Nephron (organoid): ENCODE results near the gene FZD8.
A peak's percentile ranks its signal among the peaks of the same experiment; 100 is the strongest.

Experiments used
- H3K27ac Mint-ChIP-seq, 3 experiments: 2 replicates each; pipeline ENCODE4 v1.8.0; 2020; ENCODE audit warnings: mixed read lengths in 3 of 3, mild to moderate bottlenecking in 2 of 3, moderate library complexity in 1 of 3
- H3K27me3 Mint-ChIP-seq: 2 replicates; pipeline ENCODE4 v1.8.0; 2021; ENCODE audit warnings: low read depth, mild to moderate bottlenecking, moderate library complexity, mixed read lengths
- H3K36me3 Mint-ChIP-seq: 2 replicates; pipeline ENCODE4 v1.8.0; 2020; ENCODE audit warnings: low read depth, mixed read lengths
- H3K4me1 Mint-ChIP-seq: 2 replicates; pipeline ENCODE4 v1.8.0; 2020; ENCODE audit warnings: mixed read lengths
- H3K4me3 Mint-ChIP-seq, 3 experiments: 2 replicates each; pipeline ENCODE4 v1.8.0; 2020; ENCODE audit warnings: mild to moderate bottlenecking in 3 of 3, mixed read lengths in 3 of 3, moderate library complexity in 2 of 3
- H3K9me3 Mint-ChIP-seq: 2 replicates; pipeline ENCODE4 v1.8.0; 2020; ENCODE audit warnings: mixed read lengths
- TF ChIP-seq, protein P1 (sequence below), 3 experiments: fragments of 200-600 bp; sonication (generic); IDR thresholded peaks; one replicate each; pipeline ENCODE4 v1.5.0; 2021; ENCODE audit warnings: antibody characterized with exemption in 3 of 3; ENCODE audit not compliant: unreplicated experiment in 3 of 3

Gene FZD8

DNA sequence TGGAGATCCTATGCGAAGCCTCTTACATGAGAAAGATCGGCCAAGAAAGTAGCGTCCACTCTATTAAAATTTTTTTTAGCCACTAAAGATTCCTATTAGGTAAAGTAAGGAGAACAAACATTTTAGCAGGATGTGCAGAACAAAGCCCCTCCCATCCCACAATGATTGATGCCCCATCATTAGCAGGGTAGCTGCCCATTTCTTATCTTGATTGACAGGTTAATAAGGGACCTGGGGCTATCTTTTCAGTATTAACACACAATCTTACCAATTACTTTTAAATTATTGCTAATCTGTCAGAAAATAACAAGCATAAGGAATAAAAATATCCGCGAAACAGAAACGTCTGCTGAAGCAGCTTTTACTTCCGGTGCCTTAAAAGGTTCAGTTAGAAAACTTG lies 5.1 kb downstream of the FZD8 start:
- no peaks in the 10 kb centered on the region for H3K36me3 Mint-ChIP-seq
- TF ChIP-seq, protein P1, sequence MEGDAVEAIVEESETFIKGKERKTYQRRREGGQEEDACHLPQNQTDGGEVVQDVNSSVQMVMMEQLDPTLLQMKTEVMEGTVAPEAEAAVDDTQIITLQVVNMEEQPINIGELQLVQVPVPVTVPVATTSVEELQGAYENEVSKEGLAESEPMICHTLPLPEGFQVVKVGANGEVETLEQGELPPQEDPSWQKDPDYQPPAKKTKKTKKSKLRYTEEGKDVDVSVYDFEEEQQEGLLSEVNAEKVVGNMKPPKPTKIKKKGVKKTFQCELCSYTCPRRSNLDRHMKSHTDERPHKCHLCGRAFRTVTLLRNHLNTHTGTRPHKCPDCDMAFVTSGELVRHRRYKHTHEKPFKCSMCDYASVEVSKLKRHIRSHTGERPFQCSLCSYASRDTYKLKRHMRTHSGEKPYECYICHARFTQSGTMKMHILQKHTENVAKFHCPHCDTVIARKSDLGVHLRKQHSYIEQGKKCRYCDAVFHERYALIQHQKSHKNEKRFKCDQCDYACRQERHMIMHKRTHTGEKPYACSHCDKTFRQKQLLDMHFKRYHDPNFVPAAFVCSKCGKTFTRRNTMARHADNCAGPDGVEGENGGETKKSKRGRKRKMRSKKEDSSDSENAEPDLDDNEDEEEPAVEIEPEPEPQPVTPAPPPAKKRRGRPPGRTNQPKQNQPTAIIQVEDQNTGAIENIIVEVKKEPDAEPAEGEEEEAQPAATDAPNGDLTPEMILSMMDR (IDR thresholded peaks at IDR 0.05; ENCODE audit: unreplicated experiment in 3 of 3), result no peak
- H3K9me3 Mint-ChIP-seq, result no peaks in the 10 kb centered on the region
- H3K4me3 Mint-ChIP-seq, result peak overlapping the region; percentile 67 to 85 (median 74)
- H3K4me1 Mint-ChIP-seq, result peaks cover 34% of the 10 kb centered on the region
- no peak overlapping the region for H3K27ac Mint-ChIP-seq
- peaks cover 21% of the 10 kb centered on the region for H3K27me3 Mint-ChIP-seq

DNA sequence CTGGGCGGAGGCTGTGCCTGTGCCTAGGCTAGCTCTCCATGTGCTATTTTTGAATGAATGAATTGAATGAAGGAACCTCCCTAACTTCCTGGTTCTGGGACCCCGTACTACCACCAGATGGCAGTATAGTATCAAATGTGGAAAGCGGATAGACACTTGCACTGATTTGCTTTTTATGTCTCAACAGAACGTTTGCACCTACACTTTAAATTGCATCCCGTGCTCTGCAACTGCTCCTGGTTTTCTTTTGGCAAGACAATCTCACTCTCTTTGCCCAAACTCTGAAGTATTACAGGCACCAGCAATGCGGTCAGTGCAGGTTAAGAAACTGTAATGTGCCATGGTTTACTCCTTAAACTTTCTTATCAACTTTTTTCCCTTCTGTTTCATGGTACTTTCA lies 6.5 kb downstream of the FZD8 start:
- H3K27me3 Mint-ChIP-seq, result peaks cover 21% of the 10 kb centered on the region
- no peak overlapping the region for H3K27ac Mint-ChIP-seq
- no peaks in the 10 kb centered on the region for H3K36me3 Mint-ChIP-seq
- H3K4me1 Mint-ChIP-seq, result peaks cover 34% of the 10 kb centered on the region
- no peaks in the 10 kb centered on the region for H3K9me3 Mint-ChIP-seq
- no peak overlapping the region for H3K4me3 Mint-ChIP-seq
- TF ChIP-seq, protein P1 (IDR thresholded peaks at IDR 0.05; ENCODE audit: unreplicated experiment in 3 of 3), result peak; percentile 95 to 96 (median 96)

DNA sequence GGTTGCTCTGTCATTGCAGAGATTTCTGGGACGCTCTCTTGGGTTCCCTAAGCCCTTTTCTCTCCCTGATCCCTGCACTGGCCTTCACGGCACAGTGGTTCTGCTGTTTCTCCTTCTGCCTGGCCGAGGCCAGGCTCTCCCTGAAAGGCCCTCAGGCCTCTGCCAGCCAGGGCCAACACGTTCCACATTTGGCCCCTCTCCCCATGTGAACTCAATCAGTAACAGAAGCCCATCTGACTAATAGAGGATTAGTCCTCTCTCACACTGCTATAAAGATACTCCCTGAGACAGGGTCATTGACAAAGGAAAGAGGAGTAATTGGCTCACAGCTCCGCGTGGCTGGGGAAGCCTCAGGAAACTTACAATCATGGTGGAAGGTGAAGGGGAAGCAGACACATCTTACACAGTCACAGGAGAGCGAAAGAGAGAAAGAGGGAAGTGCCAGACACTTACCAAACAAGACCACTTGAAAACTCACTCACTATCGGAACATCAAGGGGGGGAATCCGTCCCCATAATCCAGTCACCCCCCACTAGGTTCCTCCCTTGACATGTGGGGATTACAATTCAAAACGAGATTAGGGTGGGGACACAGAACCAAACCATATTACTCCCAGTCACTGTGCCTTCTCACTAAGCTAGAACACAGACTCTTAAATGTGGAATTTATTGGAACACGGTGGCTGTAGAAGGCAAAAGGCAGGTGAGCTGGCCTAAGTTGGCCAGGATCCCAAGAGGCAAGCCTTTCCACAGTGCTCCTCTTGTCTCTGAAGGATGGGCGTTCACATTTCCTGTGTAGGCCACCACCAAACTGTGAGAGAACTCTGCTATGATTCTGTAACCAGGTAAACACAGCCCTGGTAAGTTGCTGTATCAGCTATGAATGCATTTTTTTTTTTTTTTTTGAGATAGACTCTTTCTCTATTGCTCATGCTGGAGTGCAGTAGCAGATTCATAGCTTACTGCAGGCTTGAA lies 8.8 kb downstream of the FZD8 start:
- TF ChIP-seq, protein P1 (IDR thresholded peaks at IDR 0.05; ENCODE audit: unreplicated experiment in 3 of 3), result no peak
- no peak overlapping the region for H3K4me3 Mint-ChIP-seq
- no peaks in the 10 kb centered on the region for H3K9me3 Mint-ChIP-seq
- H3K4me1 Mint-ChIP-seq, result peaks cover 33% of the 10 kb centered on the region
- peaks cover 17% of the 10 kb centered on the region for H3K27me3 Mint-ChIP-seq
- peak overlapping the region in 1 of 3 experiments; percentile 55 for H3K27ac Mint-ChIP-seq
- no peaks in the 10 kb centered on the region for H3K36me3 Mint-ChIP-seq

DNA sequence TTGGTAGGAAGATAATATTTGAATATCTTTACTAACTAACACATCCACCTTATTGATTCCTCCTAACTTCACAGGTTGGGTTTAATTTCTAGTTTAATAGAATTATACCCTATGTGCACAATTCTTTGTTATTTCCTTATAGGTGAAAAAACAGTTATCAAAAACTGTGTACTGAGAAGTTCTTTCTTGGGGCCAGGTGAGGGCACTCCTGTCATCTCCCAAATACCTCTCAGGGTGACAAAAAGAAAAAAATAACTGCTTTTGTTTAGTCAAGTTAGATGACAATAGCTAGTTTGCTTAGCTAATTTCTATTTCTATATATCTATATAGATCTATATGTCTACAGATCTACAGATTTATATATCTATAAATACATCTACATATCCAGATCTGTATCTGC lies 10.1 kb downstream of the FZD8 start:
- H3K4me3 Mint-ChIP-seq, result no peak overlapping the region
- TF ChIP-seq, protein P1 (IDR thresholded peaks at IDR 0.05; ENCODE audit: unreplicated experiment in 3 of 3), result no peak
- no peaks in the 10 kb centered on the region for H3K9me3 Mint-ChIP-seq
- H3K4me1 Mint-ChIP-seq, result peaks cover 20% of the 10 kb centered on the region
- no peaks in the 10 kb centered on the region for H3K36me3 Mint-ChIP-seq
- H3K27ac Mint-ChIP-seq, result no peak overlapping the region
- peaks cover 5% of the 10 kb centered on the region for H3K27me3 Mint-ChIP-seq

- TF ChIP-seq, protein P1 (IDR thresholded peaks at IDR 0.05; ENCODE audit: unreplicated experiment in 3 of 3), result no peak
- Mint-ChIP-seq H3K27me3 (no peaks in the 10 kb centered on the region), H3K4me3 (no peak overlapping the region), H3K4me1 (peaks cover 14% of the 10 kb centered on the region), H3K27ac (no peak overlapping the region), H3K9me3 (no peaks in the 10 kb centered on the region), H3K36me3 (no peaks in the 10 kb centered on the region)
Observed at GRCh38 chr10:35631404-35631803, 10.7 kb downstream of the FZD8 start.
